Measurements from ENCODE around the gene INTS13.
"Not testable (repeated sequence)": the region's sequence is repeated elsewhere in the genome, so short reads cannot be mapped to it uniquely, and the experiment has no call there.

The INTS13 gene

GRCh38 chr12:26870491-26871419 lies 67.0 kb downstream of the INTS13 start:
- DNase-seq (ENCODE audit: low read depth in 3 of 3): no peak

GRCh38 chr12:26869908-26870459 lies 67.8 kb downstream of the INTS13 start:
- no peak for DNase-seq (ENCODE audit: low read depth in 3 of 3)

- no peak for DNase-seq (ENCODE audit: low read depth in 3 of 3)
These were observed 68.7 kb downstream of the INTS13 start for GRCh38 chr12:26869104-26869494.

GRCh38 chr12:26868447-26869103 lies 69.2 kb downstream of the INTS13 start:
- no peak for DNase-seq (ENCODE audit: low read depth in 3 of 3)

GRCh38 chr12:26867080-26867479 lies 70.7 kb downstream of the INTS13 start:
- DNase-seq (ENCODE audit: low read depth in 3 of 3): no peak

- DNase-seq (ENCODE audit: low read depth in 3 of 3): no peak
These were observed 74.3 kb downstream of the INTS13 start for GRCh38 chr12:26863515-26863914.

GRCh38 chr12:26862787-26863186 lies 75.0 kb downstream of the INTS13 start:
- DNase-seq (ENCODE audit: low read depth in 3 of 3): not testable (repeated sequence)

- no peak for DNase-seq (ENCODE audit: low read depth in 3 of 3)
These were observed 76.1 kb downstream of the INTS13 start for GRCh38 chr12:26861690-26862089.

- DNase-seq (ENCODE audit: low read depth in 3 of 3): no peak
These were observed 80.2 kb downstream of the INTS13 start for GRCh38 chr12:26857465-26858176.

GRCh38 chr12:26855337-26855736 lies 82.4 kb downstream of the INTS13 start:
- no peak for DNase-seq (ENCODE audit: low read depth in 3 of 3)
